MCF 10A (cell line): ENCODE results near the gene GRIK2. TPM values are rescaled to one million over a fixed set of nuclear protein-coding genes. Genes with fewer than 3 reads are reported as not detected.

ENCODE experiments used
- BruUV-seq: library from RNA; stranded (reverse); fragments of 400-500 nt; replicated peaks from 2 replicates; lab custom pipeline; 2021; lab: Mats Ljungman, UMichigan
- CTCF ChIA-PET: fragments of 300-600 bp; sonication (Branson Sonifier 250); formaldehyde crosslinking; extraction: SDS; loops from one replicate; lab custom pipeline; 2021; ENCODE audit warnings: antibody characterized with exemption, inconsistent platforms; lab: Yijun Ruan, JAX
- POLR2A ChIA-PET: fragments of 300-600, 350-650 bp; sonication (Branson Sonifier 250); formaldehyde crosslinking; extraction: SDS; loops from one replicate; lab custom pipeline; 2020; ENCODE audit warnings: antibody characterized with exemption, inconsistent platforms; lab: Yijun Ruan, JAX
- DNase-seq: peaks from one replicate; pipeline ENCODE4 v3.0.0-alpha.2; 2018; ENCODE audit not compliant: unreplicated experiment
- H3K27ac Mint-ChIP-seq: one replicate; pipeline ENCODE4 v1.8.0; 2022; ENCODE audit warnings: mild to moderate bottlenecking, low read depth, mixed read lengths; ENCODE audit not compliant: unreplicated experiment
- H3K27me3 Mint-ChIP-seq: one replicate; pipeline ENCODE4 v1.8.0; 2022; ENCODE audit warnings: mixed read lengths; ENCODE audit not compliant: insufficient read depth, unreplicated experiment
- H3K36me3 Mint-ChIP-seq: one replicate; pipeline ENCODE4 v1.8.0; 2022; ENCODE audit warnings: mild to moderate bottlenecking, moderate library complexity, mixed read lengths; ENCODE audit not compliant: insufficient read depth, unreplicated experiment
- H3K4me1 Mint-ChIP-seq: one replicate; pipeline ENCODE4 v1.8.0; 2022; ENCODE audit warnings: mixed read lengths; ENCODE audit not compliant: insufficient read depth, unreplicated experiment
- H3K4me3 Mint-ChIP-seq: one replicate; pipeline ENCODE4 v1.8.0; 2022; ENCODE audit warnings: mild to moderate bottlenecking, moderate library complexity, mixed read lengths; ENCODE audit not compliant: unreplicated experiment
- H3K9me3 Mint-ChIP-seq: one replicate; pipeline ENCODE4 v1.8.0; 2022; ENCODE audit warnings: mixed read lengths; ENCODE audit not compliant: unreplicated experiment
- intact Hi-C: fragments of 100-400 bp; cut with micrococcal nuclease; formaldehyde crosslinking; loops from 2 replicates; pipeline ENCODE4 v1.14.1; 2022
- total RNA-seq: library from RNA; stranded (reverse); gene quantifications from 2 replicates; pipeline ENCODE4 v1.2.3, GENCODE V29; 2022
- TF ChIP-seq, protein P1 (sequence below): fragments of 200-600 bp; IDR thresholded peaks from one replicate; pipeline ENCODE4 v1.8.0; 2022; ENCODE audit warnings: antibody characterized with exemption, mild to moderate bottlenecking; ENCODE audit not compliant: unreplicated experiment

Gene GRIK2
- total RNA-seq, 1 experiment from 2014 or later, result 0.89 TPM

DNA sequence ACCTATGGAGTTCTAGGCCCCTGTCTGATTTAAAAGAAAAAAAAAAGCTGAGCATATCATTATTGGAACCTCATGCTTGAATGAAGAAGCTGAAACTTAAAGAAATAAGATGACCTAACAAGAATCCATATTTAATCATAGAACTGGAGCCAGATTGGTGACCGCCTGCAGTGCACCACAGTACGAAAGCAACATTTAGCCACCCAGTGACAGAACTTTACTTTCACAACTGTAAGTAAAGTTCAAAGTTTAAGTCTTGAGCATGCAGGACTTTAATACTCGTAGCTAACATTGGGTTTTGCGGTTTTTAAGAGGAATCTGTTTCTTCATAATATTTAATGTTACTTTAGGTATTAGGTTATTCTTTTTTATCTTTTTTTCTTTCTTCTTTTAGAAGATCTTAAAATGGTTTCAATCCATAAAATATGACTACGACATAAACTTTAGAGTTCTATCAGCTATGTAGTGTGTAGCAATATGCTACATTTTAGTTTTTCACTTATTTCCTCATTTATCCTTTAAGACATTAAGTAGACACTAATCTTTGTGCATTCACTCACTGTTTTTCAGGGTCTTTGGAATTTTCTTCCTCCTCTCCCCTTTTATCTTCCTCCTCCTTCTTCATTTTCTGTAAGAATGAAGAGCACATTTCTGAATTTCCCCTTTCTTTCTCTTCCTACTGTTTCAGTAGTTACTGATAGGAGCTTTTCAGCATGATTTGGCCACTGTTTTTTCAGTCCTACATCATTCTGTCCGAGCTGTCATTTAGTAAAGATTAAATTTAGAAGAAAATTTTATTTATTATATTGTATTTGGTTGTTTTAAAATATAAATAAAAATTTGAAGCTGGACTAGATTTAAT, 514.1 kb downstream of the GRIK2 start:
- Mint-ChIP-seq H3K27ac (no peak overlapping the region), H3K4me3 (no peak overlapping the region), H3K9me3 (no peaks in the 10 kb centered on the region), H3K27me3 (no peaks in the 10 kb centered on the region), H3K36me3 (no peaks in the 10 kb centered on the region), H3K4me1 (no peaks in the 10 kb centered on the region)
- intact Hi-C loops, result no loop called here
- CTCF ChIA-PET, result interaction anchor here (0.7 kb wide), 1 partner anchor 114 kb away, joined by 5 read pairs; no protein-coding TSS in a partner anchor
- TF ChIP-seq, protein P1, sequence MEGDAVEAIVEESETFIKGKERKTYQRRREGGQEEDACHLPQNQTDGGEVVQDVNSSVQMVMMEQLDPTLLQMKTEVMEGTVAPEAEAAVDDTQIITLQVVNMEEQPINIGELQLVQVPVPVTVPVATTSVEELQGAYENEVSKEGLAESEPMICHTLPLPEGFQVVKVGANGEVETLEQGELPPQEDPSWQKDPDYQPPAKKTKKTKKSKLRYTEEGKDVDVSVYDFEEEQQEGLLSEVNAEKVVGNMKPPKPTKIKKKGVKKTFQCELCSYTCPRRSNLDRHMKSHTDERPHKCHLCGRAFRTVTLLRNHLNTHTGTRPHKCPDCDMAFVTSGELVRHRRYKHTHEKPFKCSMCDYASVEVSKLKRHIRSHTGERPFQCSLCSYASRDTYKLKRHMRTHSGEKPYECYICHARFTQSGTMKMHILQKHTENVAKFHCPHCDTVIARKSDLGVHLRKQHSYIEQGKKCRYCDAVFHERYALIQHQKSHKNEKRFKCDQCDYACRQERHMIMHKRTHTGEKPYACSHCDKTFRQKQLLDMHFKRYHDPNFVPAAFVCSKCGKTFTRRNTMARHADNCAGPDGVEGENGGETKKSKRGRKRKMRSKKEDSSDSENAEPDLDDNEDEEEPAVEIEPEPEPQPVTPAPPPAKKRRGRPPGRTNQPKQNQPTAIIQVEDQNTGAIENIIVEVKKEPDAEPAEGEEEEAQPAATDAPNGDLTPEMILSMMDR, result no peak
- POLR2A ChIA-PET, result interaction anchor here (0.6 to 0.7 kb wide), 3 partner anchors 9 to 64 kb away, joined by 3 read pairs; no protein-coding TSS in a partner anchor
- no peak for DNase-seq
- no TSS peak for BruUV-seq

DNA sequence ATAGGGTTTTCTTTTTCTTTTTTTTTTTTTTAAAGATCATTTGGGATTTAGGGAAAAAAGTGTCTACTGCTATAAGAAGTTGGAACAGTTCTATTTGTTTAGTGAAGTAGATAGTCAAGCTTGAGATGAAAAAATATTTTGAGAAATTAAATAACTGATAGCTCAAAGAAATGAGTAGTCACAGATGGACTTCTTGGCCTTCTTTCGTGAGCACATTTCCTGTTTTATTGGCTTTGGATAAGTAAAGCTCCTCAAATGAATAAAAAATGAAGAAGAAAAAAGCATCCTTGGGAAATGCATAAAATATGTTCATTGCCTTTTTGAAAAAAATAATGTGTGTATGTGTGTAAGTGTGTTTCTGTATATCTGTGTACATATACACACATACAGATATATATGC, 515.9 kb downstream of the GRIK2 start:
- intact Hi-C loops, result no loop called here
- TF ChIP-seq, protein P1, result no peak
- no peak overlapping the region for H3K27ac Mint-ChIP-seq
- ChIA-PET CTCF (no interaction called here), POLR2A (no interaction called here)
- no peak for DNase-seq
- no peaks in the 10 kb centered on the region for H3K4me1 Mint-ChIP-seq
- no peak overlapping the region for H3K4me3 Mint-ChIP-seq
- no peaks in the 10 kb centered on the region for H3K36me3 Mint-ChIP-seq
- H3K27me3 Mint-ChIP-seq, result no peaks in the 10 kb centered on the region
- BruUV-seq, result no TSS peak
- H3K9me3 Mint-ChIP-seq, result no peaks in the 10 kb centered on the region

DNA sequence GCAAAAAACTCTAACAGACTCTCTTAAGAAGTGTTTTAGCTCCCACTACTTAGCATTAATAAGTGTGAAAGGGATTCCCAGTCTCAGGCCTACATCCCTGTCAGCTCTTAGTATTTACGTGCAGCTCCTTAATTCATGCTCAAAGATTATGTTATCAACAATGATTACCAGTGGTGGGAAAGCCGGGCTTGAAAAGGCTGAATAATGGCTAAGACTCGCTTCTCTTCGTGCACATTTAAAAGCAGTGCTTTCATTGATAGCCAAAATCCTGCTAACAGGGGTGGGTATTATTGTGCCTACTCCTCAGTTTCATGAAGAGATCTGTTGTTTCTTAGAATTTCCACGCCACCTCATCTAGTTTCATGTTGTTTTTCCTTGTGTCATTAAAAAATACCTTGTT, 518.8 kb downstream of the GRIK2 start:
- no peaks in the 10 kb centered on the region for H3K4me1 Mint-ChIP-seq

DNA sequence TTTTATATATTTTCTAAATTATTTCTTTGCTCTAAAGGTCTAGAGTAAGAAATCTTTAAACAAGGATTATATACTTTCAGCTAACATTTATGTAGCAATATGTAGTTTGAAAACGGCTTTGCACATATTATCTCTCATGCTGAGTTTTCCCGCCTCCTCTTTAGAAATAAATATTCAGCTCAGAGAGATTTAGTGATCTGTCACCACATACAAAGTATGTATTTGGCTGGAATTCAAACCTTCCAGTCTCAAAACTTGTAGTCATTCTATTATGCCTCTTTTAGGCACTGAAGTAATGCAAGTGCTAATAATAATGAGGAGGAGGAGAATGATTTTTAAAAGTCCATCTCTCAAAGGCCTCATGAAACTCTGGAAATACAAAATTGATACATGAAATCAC, 525.0 kb downstream of the GRIK2 start:
- TF ChIP-seq, protein P1, result no peak
- H3K4me3 Mint-ChIP-seq, result no peak overlapping the region
- H3K27me3 Mint-ChIP-seq, result no peaks in the 10 kb centered on the region
- intact Hi-C loops, result no loop called here
- ChIA-PET CTCF (no interaction called here), POLR2A (no interaction called here)
- H3K4me1 Mint-ChIP-seq, result no peaks in the 10 kb centered on the region
- no peak overlapping the region for H3K27ac Mint-ChIP-seq
- DNase-seq, result no peak
- H3K9me3 Mint-ChIP-seq, result no peaks in the 10 kb centered on the region
- H3K36me3 Mint-ChIP-seq, result no peaks in the 10 kb centered on the region
- BruUV-seq, result no TSS peak

More for the DNA sequence above, 518.8 kb downstream of the GRIK2 start:
- no peak overlapping the region for H3K27ac Mint-ChIP-seq
- intact Hi-C loops, result no loop called here
- H3K4me3 Mint-ChIP-seq, result no peak overlapping the region
- TF ChIP-seq, protein P1, result no peak
- ChIA-PET CTCF (interaction anchor here (0.6 kb wide), 1 partner anchor 16 kb away, joined by 4 read pairs; no protein-coding TSS in a partner anchor), POLR2A (interaction anchor here (1.2 kb wide), 1 partner anchor 17 kb away, joined by 3 read pairs; no protein-coding TSS in a partner anchor)
- H3K27me3 Mint-ChIP-seq, result no peaks in the 10 kb centered on the region
- no peak for DNase-seq
- no peaks in the 10 kb centered on the region for H3K9me3 Mint-ChIP-seq
- H3K36me3 Mint-ChIP-seq, result no peaks in the 10 kb centered on the region
- BruUV-seq, result no TSS peak
